Trophoblast cell (in vitro differentiated cells and primary cell): ENCODE results near the gene NRP2.

Experiments used
- DNase-seq, 2 donors: peaks; one replicate each; pipeline ENCODE4 v3.0.0-alpha.2; 2016
- H2AFZ ChIP-seq: 2 replicates; pipeline ENCODE4 v1.6.1; 2013; ENCODE audit warnings: low read length, moderate library complexity, mild to moderate bottlenecking; ENCODE audit not compliant: insufficient read depth, poor library complexity
- H2AK5ac ChIP-seq: 2 replicates; pipeline ENCODE4 v1.6.1; 2013; ENCODE audit warnings: mild to moderate bottlenecking, low read length
- H2BK120ac ChIP-seq: 2 replicates; pipeline ENCODE4 v1.6.1; 2013; ENCODE audit warnings: low read length, mild to moderate bottlenecking, moderate library complexity; ENCODE audit not compliant: insufficient read depth, poor library complexity
- H2BK12ac ChIP-seq: 2 replicates; pipeline ENCODE4 v1.6.1; 2013; ENCODE audit warnings: mild to moderate bottlenecking, low read length, moderate library complexity
- H2BK5ac ChIP-seq: 2 replicates; pipeline ENCODE4 v1.6.1; 2013; ENCODE audit warnings: low read length, low read depth, moderate library complexity, mild to moderate bottlenecking; ENCODE audit not compliant: poor library complexity
- H3K14ac ChIP-seq: 2 replicates; pipeline ENCODE4 v1.6.1; 2013; ENCODE audit warnings: mild to moderate bottlenecking, low read length
- H3K18ac ChIP-seq: 2 replicates; pipeline ENCODE4 v1.6.1; 2013; ENCODE audit warnings: mild to moderate bottlenecking, low read length
- H3K23ac ChIP-seq: 2 replicates; pipeline ENCODE4 v1.6.1; 2013; ENCODE audit warnings: low read length
- H3K27ac ChIP-seq: 2 replicates; pipeline ENCODE4 v1.5.1; 2013; ENCODE audit warnings: low read depth, mild to moderate bottlenecking, inconsistent platforms, low read length, moderate library complexity
- H3K27me3 ChIP-seq: 2 replicates; pipeline ENCODE4 v1.6.1; 2013; ENCODE audit warnings: inconsistent platforms, mild to moderate bottlenecking, low read length, moderate library complexity; ENCODE audit not compliant: insufficient read depth
- H3K36me3 ChIP-seq, 2 experiments: 1 replicate in 1 of 2; 2 replicates in 1 of 2; pipeline ENCODE4 v1.6.1; 2013; ENCODE audit warnings: low read length in 2 of 2, mild to moderate bottlenecking in 2 of 2, moderate library complexity in 1 of 2; ENCODE audit not compliant: insufficient read depth in 2 of 2, control insufficient read depth in 1 of 2
- H3K4ac ChIP-seq: 2 replicates; pipeline ENCODE4 v1.6.1; 2013; ENCODE audit warnings: low read depth, mild to moderate bottlenecking, low read length, moderate library complexity
- H3K4me1 ChIP-seq, 2 experiments: 1 replicate in 1 of 2; 2 replicates in 1 of 2; pipeline ENCODE4 v1.6.1; 2013; ENCODE audit warnings: low read length in 2 of 2, mild to moderate bottlenecking in 2 of 2, moderate library complexity in 1 of 2; ENCODE audit not compliant: insufficient read depth in 2 of 2, control insufficient read depth in 1 of 2
- H3K4me2 ChIP-seq: 2 replicates; pipeline ENCODE4 v1.6.1; 2013; ENCODE audit warnings: inconsistent platforms, mild to moderate bottlenecking, low read length, moderate library complexity
- H3K4me3 ChIP-seq: 2 replicates; pipeline ENCODE4 v1.5.1; 2013; ENCODE audit warnings: mild to moderate bottlenecking, low read depth, low read length, inconsistent platforms
- H3K79me1 ChIP-seq: one replicate; pipeline ENCODE4 v1.6.1; 2013; ENCODE audit warnings: low read length
- H3K79me2 ChIP-seq: 2 replicates; pipeline ENCODE4 v1.6.1; 2013; ENCODE audit warnings: low read length, mild to moderate bottlenecking; ENCODE audit not compliant: control insufficient read depth, insufficient read depth, poor library complexity
- H3K9ac ChIP-seq: 2 replicates; pipeline ENCODE4 v1.6.1; 2013; ENCODE audit warnings: mild to moderate bottlenecking, low read length
- H3K9me3 ChIP-seq: 2 replicates; pipeline ENCODE4 v1.6.1; 2013; ENCODE audit warnings: low read depth, mild to moderate bottlenecking, control low read depth, inconsistent platforms, low read length; ENCODE audit not compliant: insufficient read depth
- H4K12ac ChIP-seq: 2 replicates; pipeline ENCODE4 v1.6.1; 2013; ENCODE audit warnings: low read depth, mild to moderate bottlenecking, low read length, moderate library complexity
- H4K8ac ChIP-seq: 2 replicates; pipeline ENCODE4 v1.6.1; 2013; ENCODE audit warnings: low read depth, mild to moderate bottlenecking, low read length, moderate library complexity
- H4K91ac ChIP-seq: one replicate; pipeline ENCODE4 v1.6.1; 2013; ENCODE audit warnings: low read depth, mild to moderate bottlenecking, low read length, moderate library complexity
- WGBS: extraction: QIAGEN DNeasy Blood & Tissue Kit; methylation state at CpG from one replicate; pipeline ENCODE4 v1.1.7; 2013; ENCODE audit warnings: missing lambda C conversion rate; ENCODE audit not compliant: insufficient read length, insufficient coverage; ENCODE audit errors: extremely low coverage; 5-methylcytosine and 5-hydroxymethylcytosine counted together

The NRP2 gene

GRCh38 chr2:205656941-205657340 is 25.4 kb upstream of the NRP2 start:
- no peaks in the 10 kb centered on the region for H3K36me3 ChIP-seq
- no peak overlapping the region for H2AK5ac ChIP-seq
- H3K79me1 ChIP-seq, result no peaks in the 10 kb centered on the region
- no peak overlapping the region for H2AFZ ChIP-seq
- no peak overlapping the region for H3K4me2 ChIP-seq
- H3K79me2 ChIP-seq, result no peaks in the 10 kb centered on the region
- no peak overlapping the region for H4K91ac ChIP-seq
- H3K27ac ChIP-seq, result no peak overlapping the region
- H4K12ac ChIP-seq, result no peak overlapping the region
- H4K8ac ChIP-seq, result no peak overlapping the region
- H3K9me3 ChIP-seq, result no peaks in the 10 kb centered on the region
- no peak for DNase-seq
- H3K14ac ChIP-seq, result no peak overlapping the region
- no peak overlapping the region for H3K18ac ChIP-seq
- H2BK5ac ChIP-seq, result no peak overlapping the region
- H2BK120ac ChIP-seq, result no peak overlapping the region
- WGBS, result no CpG with 5 or more reads among the region's 4 CpGs
- H3K9ac ChIP-seq, result no peak overlapping the region
- H3K4me3 ChIP-seq, result no peak overlapping the region
- H3K23ac ChIP-seq, result no peak overlapping the region
- H2BK12ac ChIP-seq, result no peak overlapping the region
- H3K4ac ChIP-seq, result no peak overlapping the region
- H3K4me1 ChIP-seq, result peaks cover 6% of the 10 kb centered on the region in 2 experiments
- no peaks in the 10 kb centered on the region for H3K27me3 ChIP-seq

- H3K23ac ChIP-seq, result no peak overlapping the region
- no peak overlapping the region for H3K4ac ChIP-seq
- no peaks in the 10 kb centered on the region for H3K9me3 ChIP-seq
- no peak overlapping the region for H4K91ac ChIP-seq
- H3K79me2 ChIP-seq, result no peaks in the 10 kb centered on the region
- H4K8ac ChIP-seq, result no peak overlapping the region
- no peak overlapping the region for H2AFZ ChIP-seq
- H2AK5ac ChIP-seq, result no peak overlapping the region
- H2BK5ac ChIP-seq, result no peak overlapping the region
- no peak overlapping the region for H2BK120ac ChIP-seq
- DNase-seq, result no peak
- no peak overlapping the region for H3K27ac ChIP-seq
- H4K12ac ChIP-seq, result no peak overlapping the region
- H3K14ac ChIP-seq, result no peak overlapping the region
- no peaks in the 10 kb centered on the region for H3K79me1 ChIP-seq
- H3K18ac ChIP-seq, result no peak overlapping the region
- H3K9ac ChIP-seq, result no peak overlapping the region
- no peak overlapping the region for H2BK12ac ChIP-seq
- no peak overlapping the region for H3K4me3 ChIP-seq
- H3K4me1 ChIP-seq, result peaks cover 6% of the 10 kb centered on the region in 2 experiments
- no CpG with 5 or more reads among the region's 3 CpGs for WGBS
- no peak overlapping the region for H3K4me2 ChIP-seq
- no peaks in the 10 kb centered on the region for H3K36me3 ChIP-seq
- no peaks in the 10 kb centered on the region for H3K27me3 ChIP-seq
Measured at GRCh38 chr2:205657579-205657978, 24.7 kb upstream of the NRP2 start.

- Histone ChIP-seq H3K9ac (no peak overlapping the region), H4K12ac (no peak overlapping the region), H4K91ac (no peak overlapping the region), H3K9me3 (peaks cover 2% of the 10 kb centered on the region), H3K79me1 (no peaks in the 10 kb centered on the region), H3K36me3 (no peaks in the 10 kb centered on the region), H3K4me2 (no peak overlapping the region), H3K27ac (no peak overlapping the region), H2BK120ac (no peak overlapping the region), H2BK5ac (no peak overlapping the region), H2AK5ac (no peak overlapping the region), H2BK12ac (no peak overlapping the region), H2AFZ (no peak overlapping the region), H3K4me1 (peaks cover 6% of the 10 kb centered on the region in 2 experiments), H4K8ac (no peak overlapping the region), H3K27me3 (no peaks in the 10 kb centered on the region), H3K14ac (no peak overlapping the region), H3K4ac (no peak overlapping the region), H3K4me3 (no peak overlapping the region), H3K23ac (no peak overlapping the region), H3K79me2 (no peaks in the 10 kb centered on the region), H3K18ac (no peak overlapping the region)
- DNase-seq, result no peak
- no CpG with 5 or more reads among the region's 2 CpGs for WGBS
Measured at GRCh38 chr2:205658068-205658467, 24.2 kb upstream of the NRP2 start.

- Histone ChIP-seq H3K23ac (no peak overlapping the region), H3K4me2 (no peak overlapping the region), H3K18ac (no peak overlapping the region), H3K14ac (no peak overlapping the region), H3K27ac (no peak overlapping the region), H3K9ac (no peak overlapping the region), H2BK5ac (no peak overlapping the region), H2BK12ac (no peak overlapping the region), H3K27me3 (no peaks in the 10 kb centered on the region), H3K9me3 (peaks cover 2% of the 10 kb centered on the region), H4K12ac (no peak overlapping the region), H2BK120ac (no peak overlapping the region), H4K8ac (no peak overlapping the region), H3K79me2 (no peaks in the 10 kb centered on the region), H2AK5ac (no peak overlapping the region), H3K36me3 (no peaks in the 10 kb centered on the region), H4K91ac (no peak overlapping the region), H3K4ac (no peak overlapping the region), H2AFZ (no peak overlapping the region), H3K4me3 (no peak overlapping the region), H3K4me1 (peaks cover 6% of the 10 kb centered on the region in 2 experiments), H3K79me1 (no peaks in the 10 kb centered on the region)
- no CpG with 5 or more reads among the region's 2 CpGs for whole genome bisulfite sequencing
- DNase-seq, result no peak
Measured at GRCh38 chr2:205658572-205658971, 23.7 kb upstream of the NRP2 start.
